ENCODE measurements around the gene SPOCD1. TPM values are rescaled to one million over a fixed set of nuclear protein-coding genes. Genes with fewer than 3 reads are reported as not detected.

The SPOCD1 gene
- 0.32 TPM for polyA plus RNA-seq (ENCODE audit: insufficient read length)

DNA sequence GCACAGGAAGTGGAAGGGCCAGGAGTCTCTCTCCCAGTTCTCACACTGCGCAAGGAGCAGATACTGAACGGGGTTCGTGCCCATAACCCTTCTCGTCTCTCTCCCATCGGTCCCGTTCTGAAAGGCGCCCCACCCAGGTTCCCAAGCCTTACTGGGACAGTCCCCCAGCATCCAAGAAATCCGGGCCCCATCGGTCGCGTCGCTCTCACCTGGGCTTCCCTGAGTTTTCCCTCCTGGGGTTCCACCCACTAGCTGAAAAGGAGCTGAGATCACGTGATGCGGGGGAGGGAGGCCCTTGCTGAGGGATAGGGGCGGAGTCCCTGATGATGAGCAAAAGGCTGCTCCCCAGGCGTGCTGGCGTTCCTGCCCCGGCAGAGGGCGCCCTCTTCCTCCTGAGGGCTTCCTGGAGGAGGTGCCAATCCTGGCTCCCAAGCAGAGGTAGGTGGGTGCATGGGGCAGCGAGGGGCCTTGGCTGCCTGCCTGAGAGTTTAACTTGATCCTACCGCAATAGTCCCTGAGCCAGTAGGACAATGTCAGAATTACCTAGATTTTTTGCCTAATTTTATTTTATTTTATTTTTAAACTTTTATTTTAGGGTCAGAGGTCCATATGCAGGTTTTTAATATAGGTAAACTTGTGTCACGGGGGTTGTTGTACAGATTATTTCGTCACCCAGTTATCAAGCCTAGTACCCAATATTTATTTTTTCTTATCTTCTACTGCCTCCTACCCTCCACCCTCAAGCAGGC lies at the start of gene SPOCD1:
TSS of gene SPOCD1 (minus strand) at position 271 of the 749 bp plus-strand sequence. CDS start 689 bp downstream, outside the sequence.
- no peak for DNase-seq (ENCODE audit: low read depth)

DNA sequence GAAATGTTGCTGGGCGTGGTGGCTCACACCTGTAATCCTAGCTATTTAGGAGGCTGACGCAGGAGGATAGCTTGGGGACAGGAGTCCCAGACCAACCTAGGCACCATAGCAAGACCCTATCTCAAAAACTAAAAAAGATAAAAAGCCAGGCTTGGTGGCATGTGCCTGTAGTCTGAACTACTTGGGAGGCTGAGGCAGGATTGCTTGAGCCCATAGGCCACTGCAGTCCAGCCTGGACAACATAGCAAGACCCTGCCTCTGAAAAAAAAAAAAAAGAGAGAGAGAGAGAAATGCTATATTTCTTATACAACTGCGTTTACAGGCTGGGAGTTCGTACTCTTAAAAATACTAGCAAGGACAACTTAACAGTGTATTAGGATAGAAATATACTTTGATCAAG lies 46.2 kb upstream of the SPOCD1 start:
- no peak for DNase-seq (ENCODE audit: low read depth)

DNA sequence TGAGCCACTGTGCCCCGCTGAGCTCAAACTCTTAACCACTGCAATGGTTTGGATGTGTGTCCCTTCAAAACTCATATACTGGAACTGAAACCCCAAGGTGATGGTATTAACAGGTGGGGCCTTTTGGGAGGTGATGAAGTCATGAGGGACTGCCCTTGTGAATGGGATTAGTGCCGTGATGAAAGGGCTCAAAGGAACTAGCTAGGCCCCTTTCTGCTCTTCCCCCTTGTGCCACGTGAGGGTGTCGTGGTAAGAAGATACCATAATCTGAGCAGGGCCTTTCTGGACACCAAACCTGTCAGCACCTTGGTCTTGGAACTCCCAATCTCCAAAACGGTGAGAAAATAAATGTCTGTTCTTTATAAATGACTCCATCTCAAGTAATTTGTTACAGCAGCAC lies 45.5 kb upstream of the SPOCD1 start:
- DNase-seq (ENCODE audit: low read depth): no peak

- no peak for DNase-seq (ENCODE audit: low read depth)
Observed at GRCh38 chr1:31860581-31860980, 44.8 kb upstream of the SPOCD1 start.

- no peak for DNase-seq (ENCODE audit: low read depth)
Observed at GRCh38 chr1:31859719-31860118, 43.9 kb upstream of the SPOCD1 start.

GRCh38 chr1:31859044-31859443 lies 43.2 kb upstream of the SPOCD1 start:
- DNase-seq (ENCODE audit: low read depth): no peak

DNA sequence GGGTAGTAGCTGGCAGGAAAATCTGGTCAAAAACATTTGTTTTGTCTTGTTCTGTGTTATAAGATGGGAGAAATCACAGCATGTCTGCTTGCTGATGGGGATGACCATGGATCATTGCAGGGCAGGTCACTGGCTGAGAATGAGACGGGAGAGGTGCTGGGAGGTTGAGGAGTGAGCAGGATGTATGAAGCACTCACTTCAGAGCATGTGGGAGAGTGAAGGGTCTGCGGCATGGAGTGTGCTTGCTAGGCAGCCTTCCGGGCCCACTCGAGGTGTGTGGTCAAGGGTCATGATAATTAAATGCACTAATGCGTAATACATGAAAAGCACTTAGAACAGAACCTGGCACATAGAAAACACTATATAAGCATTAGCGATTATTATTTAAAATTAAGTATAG lies 42.0 kb upstream of the SPOCD1 start:
- DNase-seq (ENCODE audit: low read depth): no peak

- DNase-seq (ENCODE audit: low read depth): no peak
Observed at GRCh38 chr1:31856140-31856539, 40.3 kb upstream of the SPOCD1 start.

DNA sequence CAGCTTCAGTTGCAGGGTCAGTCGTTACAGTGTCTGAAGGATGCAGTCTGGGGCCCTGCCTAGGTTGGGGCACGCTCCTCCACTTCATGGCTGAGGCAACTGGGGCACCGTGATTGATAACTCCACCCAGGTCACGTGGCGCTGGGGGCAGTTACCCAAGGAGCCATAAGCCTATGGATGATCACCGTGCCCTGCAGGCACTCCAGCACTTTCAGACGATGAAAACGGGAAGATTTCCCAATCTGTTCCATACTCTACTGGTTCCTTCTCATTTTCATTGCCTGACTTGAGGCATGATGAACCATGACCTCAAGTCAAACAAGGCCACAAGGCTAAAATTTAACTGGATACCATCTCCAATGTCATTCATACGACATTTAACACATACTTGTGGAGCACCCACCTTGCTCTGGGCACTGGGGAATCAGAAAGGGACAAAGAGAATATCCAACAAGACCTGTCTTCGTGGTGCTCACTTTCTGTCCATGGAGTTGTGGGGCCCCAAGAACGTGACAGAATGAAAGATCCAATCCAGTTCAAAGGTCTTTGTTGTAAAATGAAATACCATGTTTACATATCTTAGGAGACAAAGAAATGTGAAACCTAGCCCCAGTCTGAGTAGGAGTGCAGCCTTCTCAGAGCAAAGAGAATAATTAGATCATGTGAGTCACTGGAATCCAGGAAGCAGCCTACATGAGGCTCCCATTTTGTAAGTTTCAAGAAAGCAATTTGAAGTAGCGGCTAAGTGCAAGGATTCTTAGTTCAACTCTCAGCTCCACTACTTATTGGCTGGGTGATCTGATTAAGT lies 39.4 kb upstream of the SPOCD1 start:
- DNase-seq (ENCODE audit: low read depth): no peak

GRCh38 chr1:31849653-31850052 lies 33.8 kb upstream of the SPOCD1 start:
- no peak for DNase-seq (ENCODE audit: low read depth)

DNA sequence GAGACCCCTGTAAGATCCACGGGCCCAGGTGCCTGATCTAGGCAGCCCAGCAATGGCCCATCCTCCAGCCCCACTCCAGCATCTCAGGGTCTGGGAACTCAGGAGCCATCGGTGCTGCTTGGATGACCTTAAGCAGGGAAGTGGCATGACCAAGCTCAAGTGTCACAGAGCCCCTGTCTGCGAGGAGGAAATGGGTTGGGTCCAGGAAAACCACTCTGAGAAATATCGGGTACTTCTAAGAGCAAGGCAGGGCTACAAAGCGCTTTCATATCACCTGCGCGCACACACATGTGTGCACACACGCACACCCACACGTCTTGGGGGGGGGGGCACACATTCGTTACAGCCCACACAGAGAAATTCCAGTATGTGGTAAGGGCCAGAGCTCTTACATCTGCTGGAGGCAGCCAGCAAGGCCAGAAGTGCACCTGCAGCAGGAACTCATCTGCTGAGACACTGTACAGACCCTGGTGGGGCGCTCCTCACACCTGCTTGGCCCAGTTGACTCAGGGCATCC lies 32.6 kb upstream of the SPOCD1 start:
- no peak for DNase-seq (ENCODE audit: low read depth)

DNA sequence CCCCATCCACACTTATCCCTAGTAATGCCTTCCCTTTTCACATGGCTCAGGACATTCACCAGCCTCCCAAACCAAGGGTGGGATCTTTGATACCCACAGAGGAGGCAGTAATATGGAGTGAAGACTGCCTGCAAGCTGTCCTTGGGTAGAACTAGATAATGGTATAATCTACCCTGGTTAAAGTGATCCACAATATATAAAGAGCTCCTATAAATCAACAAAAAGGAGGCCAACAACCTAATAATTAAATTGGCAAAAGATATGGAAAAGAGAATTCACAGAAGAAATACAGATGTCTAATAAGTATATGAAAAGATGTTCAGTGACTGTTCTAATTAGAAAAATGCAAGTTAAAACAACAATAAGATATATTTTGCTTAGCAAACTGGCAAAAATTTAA lies 30.7 kb upstream of the SPOCD1 start:
- DNase-seq (ENCODE audit: low read depth): no peak

GRCh38 chr1:31843506-31843905 lies 27.7 kb upstream of the SPOCD1 start:
- no peak for DNase-seq (ENCODE audit: low read depth)

DNA sequence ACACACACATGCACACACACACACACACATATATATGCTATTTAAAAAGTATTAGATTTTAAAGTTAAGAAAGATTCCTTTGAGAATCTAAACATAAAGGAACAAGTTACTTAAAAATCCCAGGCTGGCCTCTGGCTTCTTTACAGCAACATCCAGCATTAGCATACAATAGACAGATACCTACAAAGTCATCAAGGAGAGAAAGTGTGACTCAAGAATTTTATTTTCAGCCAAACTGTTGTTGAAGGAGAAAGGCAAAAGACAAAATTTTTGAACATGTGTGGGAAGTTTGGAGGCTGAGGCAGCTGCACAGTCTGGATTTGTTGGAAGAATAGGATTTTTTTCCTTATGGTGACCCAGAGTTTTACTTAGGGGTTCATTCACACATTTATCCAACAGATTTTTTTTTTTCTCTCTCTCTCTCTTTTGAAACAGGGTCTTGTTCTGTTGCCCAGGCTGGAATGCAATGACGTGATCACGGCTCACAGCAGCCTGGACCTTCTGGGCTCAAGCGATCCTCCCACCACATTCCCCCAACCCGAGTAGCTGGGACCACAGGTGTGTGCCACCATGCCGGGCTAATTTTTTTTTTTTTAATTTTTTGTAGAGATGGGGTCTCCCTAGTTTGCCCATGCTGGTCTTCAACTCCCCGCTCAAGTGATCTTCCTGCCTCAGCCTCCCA lies 24.0 kb upstream of the SPOCD1 start:
- DNase-seq (ENCODE audit: low read depth): no peak

DNA sequence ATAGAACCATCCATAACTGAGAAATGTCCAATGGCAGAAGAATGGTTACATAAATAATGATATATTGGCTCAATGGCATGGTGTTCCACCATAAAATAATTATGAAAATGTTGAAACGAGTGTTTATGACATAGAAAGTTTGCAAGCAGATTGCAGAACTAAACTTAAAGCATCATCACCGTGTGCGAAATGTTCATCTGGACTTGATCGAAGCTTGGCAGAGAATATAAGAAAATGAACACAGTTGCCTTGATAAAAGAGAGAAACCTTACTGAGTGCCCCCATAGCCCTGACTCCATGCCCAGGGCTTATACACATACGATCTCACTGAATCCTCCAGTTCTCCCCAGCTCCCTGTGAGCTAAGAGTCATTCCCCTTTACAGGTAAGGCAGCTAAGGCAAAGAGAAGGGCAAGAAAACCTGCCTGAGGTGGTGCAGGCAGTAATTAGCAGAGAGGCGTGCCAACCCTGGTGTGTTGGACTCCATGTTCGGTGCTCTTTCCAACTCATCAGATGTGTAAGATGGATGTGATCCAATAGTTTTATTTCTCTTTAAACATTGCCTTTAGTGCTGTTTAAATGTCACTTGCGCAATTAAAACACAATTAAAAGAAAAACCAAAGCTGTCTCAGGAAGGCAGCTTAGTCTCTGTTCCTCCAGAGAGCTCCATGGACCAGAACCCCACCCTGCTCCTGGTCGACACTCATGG lies 21.8 kb upstream of the SPOCD1 start:
- no peak for DNase-seq (ENCODE audit: low read depth)

- no peak for DNase-seq (ENCODE audit: low read depth)
Observed at GRCh38 chr1:31836638-31837037, 20.8 kb upstream of the SPOCD1 start.

- DNase-seq (ENCODE audit: low read depth): no peak
Observed at GRCh38 chr1:31835415-31835814, 19.6 kb upstream of the SPOCD1 start.

DNA sequence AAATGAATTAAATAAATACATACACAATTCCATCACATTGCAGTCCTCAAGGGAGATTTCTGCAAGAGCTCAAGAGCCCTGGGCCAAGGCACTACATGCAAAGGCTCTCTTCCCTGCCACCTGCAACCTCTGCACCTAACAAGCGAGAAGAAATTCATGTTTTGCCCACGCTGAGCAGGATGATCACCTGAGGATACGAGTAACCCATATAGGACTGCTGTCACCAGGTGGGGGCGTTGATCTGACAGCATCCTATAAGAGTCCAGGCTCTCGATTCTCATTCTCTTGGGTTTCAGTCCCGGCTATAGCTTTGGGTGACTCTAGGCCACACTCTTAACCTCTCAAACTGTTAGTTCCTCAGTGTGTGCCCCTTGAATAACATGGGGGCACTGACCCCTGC lies 18.7 kb upstream of the SPOCD1 start:
- DNase-seq (ENCODE audit: low read depth): no peak

- no peak for DNase-seq (ENCODE audit: low read depth)
Observed at GRCh38 chr1:31831397-31832378, 15.9 kb upstream of the SPOCD1 start.

- DNase-seq (ENCODE audit: low read depth): no peak
Observed at GRCh38 chr1:31830511-31830910, 14.7 kb upstream of the SPOCD1 start.
